HCT116 (cell line): ENCODE data around the gene FGD5.

ENCODE experiments used
- CBX3 ChIP-seq: IDR thresholded peaks from 2 replicates; pipeline ENCODE4 v1.6.1; 2012; ENCODE audit warnings: low read depth
- CEBPB ChIP-seq: IDR thresholded peaks from 2 replicates; pipeline ENCODE4 v1.6.1; 2012; ENCODE audit warnings: low read depth
- EGR1 ChIP-seq: IDR thresholded peaks from 2 replicates; pipeline ENCODE4 v1.6.1; 2012; ENCODE audit warnings: low read depth
- EZH2 ChIP-seq: fragments of 200-600 bp; sonication (generic); IDR thresholded peaks from 2 replicates; pipeline ENCODE4 v1.6.1; 2017; ENCODE audit warnings: antibody characterized with exemption, mixed run types
- EZH2phosphoT487 ChIP-seq: fragments of 200-600 bp; IDR thresholded peaks from 2 replicates; pipeline ENCODE4 v1.6.1; 2018; ENCODE audit warnings: antibody characterized with exemption, borderline replicate concordance
- POLR2A ChIP-seq: IDR thresholded peaks from 2 replicates; pipeline ENCODE4 v1.7.0; 2011; ENCODE audit warnings: borderline replicate concordance; ENCODE audit not compliant: insufficient read depth, insufficient read length; ENCODE audit errors: extremely low read depth
- POLR2AphosphoS5 ChIP-seq: IDR thresholded peaks from 2 replicates; pipeline ENCODE4 v1.6.1; 2011; ENCODE audit warnings: mild to moderate bottlenecking, low read depth, low read length, moderate library complexity
- REST ChIP-seq: IDR thresholded peaks from 2 replicates; pipeline ENCODE4 v1.6.1; 2012; ENCODE audit warnings: low read depth
- SIN3A ChIP-seq: IDR thresholded peaks from 2 replicates; pipeline ENCODE4 v1.6.1; 2012; ENCODE audit warnings: low read depth
- SP1 ChIP-seq: IDR thresholded peaks from 2 replicates; pipeline ENCODE4 v1.6.1; 2012; ENCODE audit warnings: low read depth
- ZBTB33 ChIP-seq: IDR thresholded peaks from 2 replicates; pipeline ENCODE4 v1.6.1; 2011; ENCODE audit warnings: mild to moderate bottlenecking, low read length, moderate library complexity; ENCODE audit not compliant: insufficient replicate concordance; ENCODE audit errors: extremely low read depth
- TF ChIP-seq, protein P1 (sequence below), 3 experiments: fragments of 200-600 bp in 1 of 3; sonication (generic) in 1 of 3; IDR thresholded peaks in 2 of 3; conservative IDR thresholded peaks in 1 of 3; 2 replicates each; pipeline ENCODE4 v1.5.1; 2012 to 2017; ENCODE audit warnings: low read depth in 2 of 3, low read length in 2 of 3, antibody characterized with exemption in 1 of 3, borderline replicate concordance in 1 of 3, control low read depth in 1 of 3, mild to moderate bottlenecking in 1 of 3, mixed read lengths in 1 of 3, mixed run types in 1 of 3, moderate library complexity in 1 of 3; ENCODE audit not compliant: insufficient read depth in 1 of 3
- TF ChIP-seq, protein P2 (sequence below): IDR thresholded peaks from 2 replicates; pipeline ENCODE4 v1.6.1; 2012

GRCh38 chr3:14812196-14812790, 6.5 kb upstream of the FGD5 start:
- TF ChIP-seq EZH2 (no peak), CBX3 (no peak), REST (no peak), EGR1 (no peak), CEBPB (no peak), SP1 (no peak), POLR2AphosphoS5 (no peak), ZBTB33 (no peak), SIN3A (no peak), EZH2phosphoT487 (no peak), POLR2A (no peak)
- TF ChIP-seq, protein P1, sequence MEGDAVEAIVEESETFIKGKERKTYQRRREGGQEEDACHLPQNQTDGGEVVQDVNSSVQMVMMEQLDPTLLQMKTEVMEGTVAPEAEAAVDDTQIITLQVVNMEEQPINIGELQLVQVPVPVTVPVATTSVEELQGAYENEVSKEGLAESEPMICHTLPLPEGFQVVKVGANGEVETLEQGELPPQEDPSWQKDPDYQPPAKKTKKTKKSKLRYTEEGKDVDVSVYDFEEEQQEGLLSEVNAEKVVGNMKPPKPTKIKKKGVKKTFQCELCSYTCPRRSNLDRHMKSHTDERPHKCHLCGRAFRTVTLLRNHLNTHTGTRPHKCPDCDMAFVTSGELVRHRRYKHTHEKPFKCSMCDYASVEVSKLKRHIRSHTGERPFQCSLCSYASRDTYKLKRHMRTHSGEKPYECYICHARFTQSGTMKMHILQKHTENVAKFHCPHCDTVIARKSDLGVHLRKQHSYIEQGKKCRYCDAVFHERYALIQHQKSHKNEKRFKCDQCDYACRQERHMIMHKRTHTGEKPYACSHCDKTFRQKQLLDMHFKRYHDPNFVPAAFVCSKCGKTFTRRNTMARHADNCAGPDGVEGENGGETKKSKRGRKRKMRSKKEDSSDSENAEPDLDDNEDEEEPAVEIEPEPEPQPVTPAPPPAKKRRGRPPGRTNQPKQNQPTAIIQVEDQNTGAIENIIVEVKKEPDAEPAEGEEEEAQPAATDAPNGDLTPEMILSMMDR (IDR thresholded peaks at IDR 0.05 in 2 of 3, conservative IDR thresholded peaks at IDR 0.05 in 1 of 3; ENCODE audit: borderline replicate concordance in 1 of 3, insufficient read depth in 1 of 3, low read depth in 2 of 3, low read length in 2 of 3), result no peak
- TF ChIP-seq, protein P2, sequence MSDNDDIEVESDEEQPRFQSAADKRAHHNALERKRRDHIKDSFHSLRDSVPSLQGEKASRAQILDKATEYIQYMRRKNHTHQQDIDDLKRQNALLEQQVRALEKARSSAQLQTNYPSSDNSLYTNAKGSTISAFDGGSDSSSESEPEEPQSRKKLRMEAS, result no peak
